Liver (tissue), 3 donors: ENCODE measurements around the gene CENPA.

Experiments
- CTCF ChIP-seq: fragments of 150-350 bp; IDR thresholded peaks from 2 replicates; pipeline ENCODE4 v1.5.1; 2017; ENCODE audit warnings: improper control_type of control experiment, low read depth, low read length; ENCODE audit not compliant: missing input control
- FOXA2 ChIP-seq: IDR thresholded peaks from 2 replicates; pipeline ENCODE4 v1.6.1; 2016; ENCODE audit warnings: antibody characterized with exemption
- RAD21 ChIP-seq, 2 donors: IDR thresholded peaks; 2 replicates each; pipeline ENCODE4 v1.6.1; 2016; ENCODE audit warnings: antibody characterized with exemption in 2 of 2, mild to moderate bottlenecking in 2 of 2
- YY1 ChIP-seq: IDR thresholded peaks from 2 replicates; pipeline ENCODE4 v1.6.1; 2016; ENCODE audit warnings: antibody characterized with exemption, mild to moderate bottlenecking
- donor health status: healthy.
- donor health status: healthy.

GRCh38 chr2:26737221-26737620 is 48.6 kb upstream of the CENPA start:
- TF ChIP-seq CTCF (no peak), FOXA2 (no peak), RAD21 (IDR thresholded peaks at IDR 0.05) (peak; percentile 17 to 37), YY1 (peak; percentile 45)
